Activated T-helper 1 cell treated with anti-CD3 and anti-CD28 coated beads, Interleukin-12 subunit alpha, Interleukin-12 subunit beta, Interleukin-2, Interleukin-4 antibody, amounts not matched to agents 30 ng/mL and 10 ng/mL and 1 ng/mL, durations not matched to agents 14 hours and 24 hours and 36 hours (primary cell): ENCODE results near the gene ARL2BP. TPM values are rescaled to one million over a fixed set of nuclear protein-coding genes. Genes with fewer than 3 reads are reported as not detected.
A peak's percentile ranks its signal among the peaks of the same experiment; 100 is the strongest.
"Not testable (repeated sequence)": the region's sequence is repeated elsewhere in the genome, so short reads cannot be mapped to it uniquely, and the experiment has no call there.

ENCODE experiments used
- DNase-seq: peaks from one replicate; pipeline ENCODE4 v3.0.0; 2021; ENCODE audit warnings: low spot score
- H3K27ac Mint-ChIP-seq: one replicate; pipeline ENCODE4 v1.8.0; 2021; ENCODE audit warnings: mild to moderate bottlenecking, mixed read lengths
- H3K27me3 Mint-ChIP-seq: one replicate; pipeline ENCODE4 v1.8.0; 2022; ENCODE audit warnings: mild to moderate bottlenecking, moderate library complexity, mixed read lengths; ENCODE audit not compliant: insufficient read depth
- H3K36me3 Mint-ChIP-seq: one replicate; pipeline ENCODE4 v1.8.0; 2021; ENCODE audit warnings: low read depth, mixed read lengths
- H3K4me1 Mint-ChIP-seq: one replicate; pipeline ENCODE4 v1.8.0; 2021; ENCODE audit warnings: low read depth, mixed read lengths
- H3K4me3 Mint-ChIP-seq: one replicate; pipeline ENCODE4 v1.8.0; 2021; ENCODE audit warnings: mild to moderate bottlenecking, moderate library complexity, mixed read lengths
- H3K9me3 Mint-ChIP-seq: one replicate; pipeline ENCODE4 v1.8.0; 2021; ENCODE audit warnings: mixed read lengths
- intact Hi-C: fragments of 100-400 bp; cut with micrococcal nuclease; formaldehyde crosslinking; loops from one replicate; pipeline ENCODE4 v1.15.1; 2024
- total RNA-seq: library from RNA; stranded (reverse); gene quantifications from 2 replicates; pipeline ENCODE4 v1.2.3, GENCODE V29; 2022

Gene ARL2BP
- 29.1 and 29.7 TPM in 2 replicates for total RNA-seq

DNA sequence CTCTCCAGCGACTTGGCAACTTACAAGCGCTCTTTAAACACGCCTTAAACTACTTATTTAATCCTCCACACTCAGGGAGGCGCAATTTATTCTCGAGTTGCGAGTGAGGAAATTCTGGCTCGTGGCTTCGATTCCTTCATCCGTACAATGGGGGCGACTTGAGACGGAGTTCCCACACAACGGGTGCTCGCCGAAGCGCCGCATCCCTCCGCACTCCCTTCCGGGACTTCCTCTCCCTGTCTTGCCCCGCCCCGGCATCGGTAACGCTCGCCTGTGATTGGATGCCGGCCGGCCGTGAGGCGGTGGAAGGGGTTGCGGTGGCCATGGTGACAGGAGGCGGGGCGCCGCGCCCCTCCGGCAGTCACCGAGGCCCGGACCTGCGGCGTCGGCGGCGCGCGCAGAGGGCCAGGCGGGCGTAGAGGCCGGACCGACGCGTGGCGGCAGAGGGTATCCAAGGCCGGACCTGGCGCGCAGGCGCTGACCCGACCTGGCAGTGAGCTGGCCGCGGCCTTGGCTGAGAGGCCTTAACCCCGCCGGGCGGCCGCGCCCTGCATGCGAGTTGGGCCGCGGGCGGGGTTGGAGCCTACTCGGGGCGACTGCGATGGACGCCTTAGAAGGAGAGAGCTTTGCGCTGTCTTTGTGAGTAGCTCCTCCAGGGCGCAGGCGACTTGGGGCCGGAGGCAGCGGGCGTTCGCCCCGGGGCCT lies at the start of gene ARL2BP:
Gene ARL2BP (plus strand): TSS at position 493 of the 705 bp plus-strand sequence. CDS start 109 bp downstream, at position 602.
- no peaks in the 10 kb centered on the region for H3K27me3 Mint-ChIP-seq
- intact Hi-C loops: loop anchor here (1.0 to 5.0 kb wide), 7 partner anchors 39 to 287 kb away; partner anchors contain the start of genes CIAPIN1, COQ9, PLLP and PSME3IP1
- H3K4me1 Mint-ChIP-seq: peaks cover 18% of the 10 kb centered on the region
- peak within 1 kb of the TSS; percentile 82 for H3K27ac Mint-ChIP-seq
- peak; percentile 98 for DNase-seq
- no peaks in the 10 kb centered on the region for H3K9me3 Mint-ChIP-seq
- H3K36me3 Mint-ChIP-seq: peaks cover 18% of the 10 kb centered on the region
- peak within 1 kb of the TSS; percentile 90 for H3K4me3 Mint-ChIP-seq

GRCh38 chr16:57196286-57196685 lies 48.8 kb upstream of the ARL2BP start:
- no peak for DNase-seq
- Mint-ChIP-seq H3K27me3 (no peaks in the 10 kb centered on the region), H3K4me3 (no peak overlapping the region), H3K4me1 (peaks cover 19% of the 10 kb centered on the region), H3K27ac (no peak overlapping the region), H3K9me3 (no peaks in the 10 kb centered on the region), H3K36me3 (peaks cover 9% of the 10 kb centered on the region)
- intact Hi-C loops: no loop called here

DNA sequence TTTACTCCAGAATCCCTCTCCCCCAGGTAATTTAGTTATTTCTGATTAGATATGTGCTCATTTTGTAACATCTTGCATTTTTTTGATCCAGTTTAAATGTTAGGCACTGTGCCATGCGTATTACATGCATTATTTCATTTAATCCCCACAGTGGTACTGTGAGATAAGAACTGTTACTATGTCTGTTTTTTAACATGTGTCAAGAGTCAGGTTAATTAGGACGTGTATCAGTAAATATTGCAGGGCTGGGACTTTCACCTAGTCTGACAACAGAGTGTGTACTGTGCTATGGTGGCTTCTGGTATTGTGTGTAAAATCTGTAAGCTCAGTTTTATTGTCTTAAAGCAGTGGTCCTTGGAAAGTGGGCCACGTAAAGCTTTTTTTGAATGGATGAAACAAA lies 48.3 kb upstream of the ARL2BP start:
- Mint-ChIP-seq H3K27me3 (no peaks in the 10 kb centered on the region), H3K4me3 (no peak overlapping the region), H3K27ac (no peak overlapping the region), H3K9me3 (no peaks in the 10 kb centered on the region), H3K36me3 (peaks cover 9% of the 10 kb centered on the region), H3K4me1 (peaks cover 19% of the 10 kb centered on the region)
- intact Hi-C loops: no loop called here
- no peak for DNase-seq

- H3K9me3 Mint-ChIP-seq, H3K27me3 Mint-ChIP-seq, H3K27ac Mint-ChIP-seq, DNase-seq, H3K4me3 Mint-ChIP-seq, intact Hi-C loops, H3K4me1 Mint-ChIP-seq: not testable (repeated sequence)
- H3K36me3 Mint-ChIP-seq: peaks cover 18% of the 10 kb centered on the region
These were observed 44.7 kb upstream of the ARL2BP start for GRCh38 chr16:57200321-57200720.

GRCh38 chr16:57200926-57201325 lies 44.1 kb upstream of the ARL2BP start:
- H3K27ac Mint-ChIP-seq, DNase-seq, H3K4me3 Mint-ChIP-seq, intact Hi-C loops, H3K27me3 Mint-ChIP-seq, H3K9me3 Mint-ChIP-seq, H3K4me1 Mint-ChIP-seq: not testable (repeated sequence)
- peaks cover 22% of the 10 kb centered on the region for H3K36me3 Mint-ChIP-seq

- Mint-ChIP-seq H3K9me3 (no peaks in the 10 kb centered on the region), H3K36me3 (peaks cover 22% of the 10 kb centered on the region)
These were observed 42.8 kb upstream of the ARL2BP start for GRCh38 chr16:57202095-57202886.

GRCh38 chr16:57203451-57203850 lies 41.6 kb upstream of the ARL2BP start:
- no peaks in the 10 kb centered on the region for H3K27me3 Mint-ChIP-seq
- H3K9me3 Mint-ChIP-seq: no peaks in the 10 kb centered on the region
- H3K27ac Mint-ChIP-seq: no peak overlapping the region
- no peak overlapping the region for H3K4me3 Mint-ChIP-seq
- H3K4me1 Mint-ChIP-seq: peaks cover 4% of the 10 kb centered on the region
- DNase-seq: no peak
- intact Hi-C loops: no loop called here
- peaks cover 26% of the 10 kb centered on the region for H3K36me3 Mint-ChIP-seq

More at GRCh38 chr16:57202095-57202886, 42.8 kb upstream of the ARL2BP start:
- H3K27ac Mint-ChIP-seq: no peak overlapping the region
- no peaks in the 10 kb centered on the region for H3K27me3 Mint-ChIP-seq
- intact Hi-C loops: no loop called here
- no peak for DNase-seq
- H3K4me3 Mint-ChIP-seq: no peak overlapping the region
- peaks cover 4% of the 10 kb centered on the region for H3K4me1 Mint-ChIP-seq

- no peaks in the 10 kb centered on the region for H3K27me3 Mint-ChIP-seq
- no peak overlapping the region for H3K27ac Mint-ChIP-seq
- no peak for DNase-seq
- intact Hi-C loops: no loop called here
- H3K4me3 Mint-ChIP-seq: no peak overlapping the region
- H3K36me3 Mint-ChIP-seq: peaks cover 31% of the 10 kb centered on the region
- H3K9me3 Mint-ChIP-seq: no peaks in the 10 kb centered on the region
- peaks cover 4% of the 10 kb centered on the region for H3K4me1 Mint-ChIP-seq
These were observed 40.4 kb upstream of the ARL2BP start for GRCh38 chr16:57204675-57205074.

GRCh38 chr16:57208926-57209325 lies 36.1 kb upstream of the ARL2BP start:
- intact Hi-C loops: no loop called here
- Mint-ChIP-seq H3K4me3 (no peak overlapping the region), H3K4me1 (no peaks in the 10 kb centered on the region), H3K27me3 (no peaks in the 10 kb centered on the region), H3K36me3 (peaks cover 42% of the 10 kb centered on the region), H3K27ac (no peak overlapping the region), H3K9me3 (no peaks in the 10 kb centered on the region)
- DNase-seq: no peak

- H3K9me3 Mint-ChIP-seq: peaks cover 6% of the 10 kb centered on the region
- no peak for DNase-seq
- intact Hi-C loops: no loop called here
- H3K36me3 Mint-ChIP-seq: peaks cover 47% of the 10 kb centered on the region
- no peaks in the 10 kb centered on the region for H3K27me3 Mint-ChIP-seq
- H3K4me1 Mint-ChIP-seq: no peaks in the 10 kb centered on the region
- H3K27ac Mint-ChIP-seq: no peak overlapping the region
- H3K4me3 Mint-ChIP-seq: no peak overlapping the region
These were observed 35.3 kb upstream of the ARL2BP start for GRCh38 chr16:57209780-57210179.

- H3K4me1 Mint-ChIP-seq: no peaks in the 10 kb centered on the region
- intact Hi-C loops: no loop called here
- no peak overlapping the region for H3K27ac Mint-ChIP-seq
These were observed 31.6 kb upstream of the ARL2BP start for GRCh38 chr16:57213462-57213861.

DNA sequence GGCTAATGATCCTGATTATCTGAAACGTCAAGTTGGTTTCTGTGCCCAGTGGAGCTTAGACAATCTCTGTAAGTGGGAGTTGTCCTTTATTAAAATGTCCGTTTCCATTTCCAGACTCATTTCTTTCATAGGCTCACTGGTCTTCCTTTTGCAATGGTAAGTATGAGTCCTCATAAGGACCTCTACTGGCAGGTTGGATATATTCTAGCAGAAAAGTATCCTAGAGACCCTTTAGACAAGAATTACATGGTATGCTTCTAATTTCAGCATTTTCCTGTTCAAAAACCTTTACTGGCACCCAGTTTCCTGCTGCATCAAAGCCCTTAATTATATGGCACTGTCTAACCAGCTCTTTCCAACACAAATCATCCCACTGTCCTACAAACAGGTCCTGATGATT lies 28.1 kb upstream of the ARL2BP start:
- Mint-ChIP-seq H3K36me3 (peaks cover 79% of the 10 kb centered on the region), H3K4me1 (no peaks in the 10 kb centered on the region), H3K27me3 (no peaks in the 10 kb centered on the region), H3K27ac (no peak overlapping the region), H3K9me3 (peaks cover 42% of the 10 kb centered on the region), H3K4me3 (no peak overlapping the region)
- no peak for DNase-seq
- intact Hi-C loops: no loop called here

More at GRCh38 chr16:57213462-57213861, 31.6 kb upstream of the ARL2BP start:
- H3K9me3 Mint-ChIP-seq: peaks cover 32% of the 10 kb centered on the region
- H3K27me3 Mint-ChIP-seq: no peaks in the 10 kb centered on the region
- peaks cover 66% of the 10 kb centered on the region for H3K36me3 Mint-ChIP-seq
- no peak for DNase-seq
- no peak overlapping the region for H3K4me3 Mint-ChIP-seq

- H3K4me1 Mint-ChIP-seq: no peaks in the 10 kb centered on the region
- H3K4me3 Mint-ChIP-seq: no peak overlapping the region
- DNase-seq: no peak
- intact Hi-C loops: no loop called here
- H3K27me3 Mint-ChIP-seq: no peaks in the 10 kb centered on the region
- H3K27ac Mint-ChIP-seq: no peak overlapping the region
- H3K9me3 Mint-ChIP-seq: peaks cover 15% of the 10 kb centered on the region
- H3K36me3 Mint-ChIP-seq: peaks cover 63% of the 10 kb centered on the region
These were observed 22.0 kb upstream of the ARL2BP start for GRCh38 chr16:57223057-57223456.
